ENCODE measurements around the gene VWA5A.

VWA5A gene

GRCh38 chr11:124114942-124115781 lies at the start of gene VWA5A:
Gene VWA5A, plus strand, starts transcription at chr11:124115450. Its CDS starts 2,062 bp downstream, at chr11:124117512.
- DNase-seq (ENCODE audit: low read depth, low spot score) = peak; percentile 45

GRCh38 chr11:124068601-124069110 lies 46.6 kb upstream of the VWA5A start:
- DNase-seq (ENCODE audit: low read depth, low spot score) = no peak

GRCh38 chr11:124069429-124070401 lies 45.5 kb upstream of the VWA5A start:
- DNase-seq (ENCODE audit: low read depth, low spot score) = no peak

- peak; percentile 21 for DNase-seq (ENCODE audit: low read depth, low spot score)
Measured at GRCh38 chr11:124070915-124071622, 44.2 kb upstream of the VWA5A start.

- no peak for DNase-seq (ENCODE audit: low read depth, low spot score)
Measured at GRCh38 chr11:124071623-124071948, 43.7 kb upstream of the VWA5A start.

GRCh38 chr11:124072147-124072546 lies 43.1 kb upstream of the VWA5A start:
- no peak for DNase-seq (ENCODE audit: low read depth, low spot score)

GRCh38 chr11:124074554-124074953 lies 40.7 kb upstream of the VWA5A start:
- DNase-seq (ENCODE audit: low read depth, low spot score) = no peak

GRCh38 chr11:124075492-124075840 lies 39.8 kb upstream of the VWA5A start:
- DNase-seq (ENCODE audit: low read depth, low spot score) = no peak

- no peak for DNase-seq (ENCODE audit: low read depth, low spot score)
Measured at GRCh38 chr11:124075841-124076651, 39.2 kb upstream of the VWA5A start.

- no peak for DNase-seq (ENCODE audit: low read depth, low spot score)
Measured at GRCh38 chr11:124077266-124077665, 38.0 kb upstream of the VWA5A start.

GRCh38 chr11:124078591-124078990 lies 36.7 kb upstream of the VWA5A start:
- DNase-seq (ENCODE audit: low read depth, low spot score) = no peak

- DNase-seq (ENCODE audit: low read depth, low spot score) = no peak
Measured at GRCh38 chr11:124079631-124080326, 35.5 kb upstream of the VWA5A start.

GRCh38 chr11:124080327-124081001 lies 34.8 kb upstream of the VWA5A start:
- DNase-seq (ENCODE audit: low read depth, low spot score) = no peak

- no peak for DNase-seq (ENCODE audit: low read depth, low spot score)
Measured at GRCh38 chr11:124081483-124081882, 33.8 kb upstream of the VWA5A start.

GRCh38 chr11:124082371-124082770 lies 32.9 kb upstream of the VWA5A start:
- no peak for DNase-seq (ENCODE audit: low read depth, low spot score)

GRCh38 chr11:124085583-124085982 lies 29.7 kb upstream of the VWA5A start:
- DNase-seq (ENCODE audit: low read depth, low spot score) = no peak

GRCh38 chr11:124085997-124086846 lies 29.0 kb upstream of the VWA5A start:
- no peak for DNase-seq (ENCODE audit: low read depth, low spot score)

GRCh38 chr11:124090996-124091395 lies 24.3 kb upstream of the VWA5A start:
- no peak for DNase-seq (ENCODE audit: low read depth, low spot score)

GRCh38 chr11:124093330-124093729 lies 21.9 kb upstream of the VWA5A start:
- no peak for DNase-seq (ENCODE audit: low read depth, low spot score)
